ENCODE data around the gene MREG.
"Not testable (repeated sequence)": the region's sequence is repeated elsewhere in the genome, so short reads cannot be mapped to it uniquely, and the experiment has no call there.

The MREG gene

GRCh38 chr2:216021768-216022565, 8.6 kb upstream of the MREG start:
- DNase-seq: no peak

GRCh38 chr2:216018709-216019108, 5.4 kb upstream of the MREG start:
- DNase-seq: no peak

GRCh38 chr2:216017365-216017764, 4.0 kb upstream of the MREG start:
- DNase-seq: no peak

GRCh38 chr2:216016581-216016980, 3.2 kb upstream of the MREG start:
- DNase-seq: no peak

- no peak for DNase-seq
Measured at GRCh38 chr2:216015722-216016464, 2.5 kb upstream of the MREG start.

- DNase-seq: no peak
Measured at GRCh38 chr2:216014986-216015385, 1.6 kb upstream of the MREG start.

- DNase-seq: no peak
Measured at GRCh38 chr2:216014006-216014405, 655 bp upstream of the MREG start.

- DNase-seq: no peak
Measured at GRCh38 chr2:216012830-216013079, 596 bp downstream of the MREG start.

- DNase-seq: no peak
Measured at GRCh38 chr2:216012133-216012829, 1.1 kb downstream of the MREG start.

- not testable (repeated sequence) for DNase-seq
Measured at GRCh38 chr2:216009215-216009614, 4.1 kb downstream of the MREG start.

- no peak for DNase-seq
Measured at GRCh38 chr2:216008387-216008786, 5.0 kb downstream of the MREG start.

- no peak for DNase-seq
Measured at GRCh38 chr2:216006164-216006663, 7.1 kb downstream of the MREG start.

- no peak for DNase-seq
Measured at GRCh38 chr2:216004697-216005283, 8.6 kb downstream of the MREG start.

- no peak for DNase-seq
Measured at GRCh38 chr2:216003876-216004696, 9.3 kb downstream of the MREG start.

GRCh38 chr2:216002693-216003092, 10.7 kb downstream of the MREG start:
- DNase-seq: no peak

GRCh38 chr2:216002101-216002678, 11.2 kb downstream of the MREG start:
- DNase-seq: no peak

- DNase-seq: no peak
Measured at GRCh38 chr2:216001216-216002100, 11.9 kb downstream of the MREG start.

- no peak for DNase-seq
Measured at GRCh38 chr2:215998636-215999035, 14.7 kb downstream of the MREG start.

- no peak for DNase-seq
Measured at GRCh38 chr2:215997219-215997618, 16.1 kb downstream of the MREG start.

- no peak for DNase-seq
Measured at GRCh38 chr2:215994911-215995310, 18.4 kb downstream of the MREG start.
